ENCODE measurements around the gene LEPROT.

Gene LEPROT

DNA sequence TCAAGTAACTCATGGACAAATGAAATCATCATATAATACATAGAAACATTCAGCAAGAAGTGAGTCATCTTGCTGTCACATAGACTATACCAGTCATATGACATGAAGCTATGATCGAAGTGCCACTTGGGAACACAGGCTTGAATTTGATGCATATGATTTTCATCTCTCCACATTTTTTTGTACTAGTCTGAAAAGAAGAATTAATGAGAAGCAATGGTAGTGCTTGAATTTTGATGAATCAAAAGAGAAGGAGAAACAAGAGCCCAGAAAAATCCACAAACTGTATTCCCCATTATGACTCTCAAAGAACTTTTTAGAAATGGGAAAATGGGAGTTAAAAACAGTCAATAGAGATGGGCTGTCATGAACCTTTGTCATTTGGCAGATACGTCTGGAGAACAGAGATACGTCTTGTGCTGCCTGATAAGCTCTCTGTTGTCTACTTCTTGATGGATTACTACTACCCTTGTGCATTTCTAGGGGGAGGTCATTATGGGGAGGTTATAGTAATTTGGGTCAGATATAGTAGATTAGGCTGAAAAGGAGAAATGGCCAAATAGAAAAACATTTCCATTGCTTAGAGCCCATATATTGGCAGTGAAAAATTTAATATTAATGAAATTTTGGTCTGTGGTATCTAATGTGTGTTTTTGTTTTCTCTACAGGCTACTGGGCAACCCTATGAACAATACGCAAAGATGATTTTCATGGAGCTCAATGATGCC, 8.0 kb upstream of the LEPROT start:
- no peak for DNase-seq (ENCODE audit: low read depth in 3 of 3, low spot score in 1 of 3)

DNA sequence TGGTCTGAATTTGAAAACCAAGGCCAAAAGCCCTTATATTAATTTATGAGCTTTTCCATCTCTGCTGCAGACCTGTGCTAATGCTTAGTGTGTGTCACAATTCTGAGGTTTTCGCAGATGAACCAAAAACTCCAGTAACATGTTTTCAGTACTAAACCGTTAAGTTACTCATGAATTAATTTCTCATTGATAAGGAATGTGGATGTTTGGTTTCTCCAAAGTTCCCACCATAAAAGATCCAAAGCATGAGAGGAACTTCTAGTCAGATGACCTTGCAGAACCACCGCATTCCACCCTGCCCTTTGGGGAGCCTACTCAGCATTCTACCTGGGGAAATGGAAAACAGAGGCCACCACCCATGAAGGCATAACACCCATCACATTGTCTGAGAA, 7.5 kb upstream of the LEPROT start:
- no peak for DNase-seq (ENCODE audit: low read depth in 3 of 3, low spot score in 1 of 3)

DNA sequence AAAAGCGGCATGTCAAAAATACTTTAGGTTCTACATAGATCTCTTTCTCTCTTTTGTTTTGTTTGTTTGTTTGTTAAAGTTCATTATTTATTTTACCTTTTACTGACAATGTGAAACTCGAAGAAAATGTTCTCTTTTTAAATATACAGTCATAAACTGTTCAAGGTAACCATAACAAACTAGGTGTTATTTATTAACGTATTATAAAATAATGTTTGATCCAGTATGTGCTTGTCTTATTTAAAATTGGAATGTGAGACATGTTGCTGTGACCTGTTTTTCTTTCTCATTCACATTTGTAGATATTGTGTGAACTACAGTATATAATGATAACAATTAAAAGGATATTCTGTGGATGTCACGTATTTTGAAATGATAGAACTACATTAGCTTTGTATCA, 5.9 kb upstream of the LEPROT start:
- no peak for DNase-seq (ENCODE audit: low read depth in 3 of 3, low spot score in 1 of 3)

DNA sequence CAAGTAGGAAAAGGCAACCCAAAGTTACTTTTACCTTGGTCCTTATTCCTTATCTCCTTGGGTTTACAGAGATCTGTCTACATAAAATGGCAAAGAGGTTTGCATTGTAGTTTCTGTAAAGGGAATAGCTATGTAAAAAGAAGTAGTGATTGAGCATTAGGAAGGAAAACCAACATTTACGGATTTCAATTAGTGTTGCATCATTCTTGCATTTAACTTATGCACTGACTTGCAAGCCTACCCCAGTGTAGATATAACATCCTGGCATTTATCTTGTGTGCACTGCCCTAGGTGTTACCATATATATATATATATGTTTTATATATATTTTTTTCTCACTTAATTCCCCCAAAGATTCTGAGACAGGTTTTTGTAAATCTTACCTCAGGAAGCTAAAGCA, 3.7 kb upstream of the LEPROT start:
- no peak for DNase-seq (ENCODE audit: low read depth in 3 of 3, low spot score in 1 of 3)

DNA sequence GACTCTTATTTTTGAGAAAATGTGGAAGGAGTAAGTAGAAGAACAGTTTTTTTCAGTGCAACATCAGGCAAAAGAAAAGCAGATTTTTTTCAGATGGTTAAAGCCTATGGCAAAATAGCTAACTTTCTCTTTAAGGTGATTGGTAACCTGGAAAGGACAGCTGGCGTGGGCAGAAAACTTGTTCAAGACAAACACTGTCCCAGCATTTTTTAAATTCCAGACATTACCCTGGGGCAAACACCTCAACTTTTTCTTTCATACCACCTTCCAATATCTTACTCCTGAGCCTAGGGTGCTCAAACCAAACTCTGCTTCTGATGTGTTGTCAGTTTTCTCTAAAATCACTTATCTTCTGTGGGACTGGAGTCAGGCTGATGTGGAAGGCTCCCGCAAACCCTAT, 2.7 kb upstream of the LEPROT start:
- no peak for DNase-seq (ENCODE audit: low read depth in 3 of 3, low spot score in 1 of 3)

DNA sequence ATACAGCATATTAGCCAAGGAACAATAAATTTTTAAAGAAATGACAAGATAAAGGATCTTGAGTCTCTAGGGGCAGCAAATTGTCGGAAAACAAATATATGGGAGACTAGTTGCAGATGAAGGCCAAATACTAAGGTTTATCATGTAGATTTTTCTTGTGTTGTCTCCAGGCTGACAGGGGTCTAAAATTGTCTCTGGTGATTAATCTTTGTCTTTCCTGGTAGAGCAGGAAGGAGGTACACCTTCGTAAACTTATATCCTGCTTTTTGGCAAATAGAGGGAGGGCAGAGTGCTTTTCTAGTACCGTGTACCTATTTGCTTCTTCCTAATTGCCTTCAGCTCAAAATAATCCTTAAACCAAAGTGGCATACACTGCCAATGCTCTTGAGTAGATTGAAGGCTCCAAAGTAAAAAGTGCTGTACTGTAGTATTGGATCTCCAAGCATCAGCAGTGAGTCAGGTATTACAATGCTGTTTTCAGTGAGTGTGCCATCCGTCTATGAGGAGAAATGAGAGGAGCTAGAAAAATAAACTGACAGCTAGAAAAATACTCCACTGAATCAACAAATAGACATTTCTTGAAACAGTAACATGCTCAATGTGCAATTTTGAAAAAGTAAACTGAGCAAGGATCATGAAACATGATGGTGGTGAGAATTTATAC, 1.8 kb upstream of the LEPROT start:
- DNase-seq (ENCODE audit: low read depth in 3 of 3, low spot score in 1 of 3): no peak

DNA sequence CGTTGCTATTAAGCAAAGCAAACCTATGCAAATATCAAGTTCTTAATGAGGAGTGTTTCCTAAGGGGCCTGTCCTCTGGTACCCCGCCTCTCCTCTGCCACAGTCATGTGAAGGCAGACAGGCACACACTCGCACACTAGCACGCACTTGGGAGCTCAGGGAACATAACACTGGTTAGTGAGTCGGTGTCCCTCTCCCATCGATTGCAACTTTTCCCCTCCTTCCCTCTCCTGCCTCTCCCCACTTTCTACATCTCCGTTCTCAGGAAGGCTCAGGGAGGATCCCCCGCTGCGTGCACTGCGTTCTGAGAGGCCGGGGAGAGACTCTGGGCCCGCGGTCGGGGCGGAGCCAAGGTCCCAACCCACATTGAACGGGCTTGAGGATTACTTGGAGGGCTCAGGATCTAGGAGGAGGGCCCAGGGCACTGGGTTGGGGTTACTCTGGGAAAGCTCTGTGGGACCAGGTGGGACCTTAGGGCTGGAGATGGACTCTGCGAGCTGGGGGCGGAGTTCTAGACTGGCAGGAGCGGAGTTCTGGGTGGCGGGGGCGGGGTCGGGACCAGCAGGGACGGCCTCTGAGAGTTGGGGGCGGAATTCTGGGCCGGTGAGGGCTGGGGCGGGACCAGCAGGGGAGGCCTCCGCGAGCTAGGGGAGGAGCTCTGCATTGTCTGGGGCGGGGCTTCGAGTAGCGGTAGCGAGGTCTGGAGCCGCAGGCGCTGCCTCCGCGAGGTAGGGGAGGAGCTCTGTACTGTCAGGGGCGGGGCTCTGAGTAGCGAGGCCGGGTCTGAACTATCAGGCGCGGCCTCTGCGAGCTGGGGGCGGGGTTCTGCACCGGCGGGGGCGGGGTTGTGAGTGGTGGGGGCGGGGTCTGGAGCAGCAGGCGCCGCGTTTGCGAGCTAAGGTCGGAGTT, 533 bp upstream of the LEPROT start:
- DNase-seq (ENCODE audit: low read depth in 3 of 3, low spot score in 1 of 3): peak; percentile 96 to 98 (median 97)

DNA sequence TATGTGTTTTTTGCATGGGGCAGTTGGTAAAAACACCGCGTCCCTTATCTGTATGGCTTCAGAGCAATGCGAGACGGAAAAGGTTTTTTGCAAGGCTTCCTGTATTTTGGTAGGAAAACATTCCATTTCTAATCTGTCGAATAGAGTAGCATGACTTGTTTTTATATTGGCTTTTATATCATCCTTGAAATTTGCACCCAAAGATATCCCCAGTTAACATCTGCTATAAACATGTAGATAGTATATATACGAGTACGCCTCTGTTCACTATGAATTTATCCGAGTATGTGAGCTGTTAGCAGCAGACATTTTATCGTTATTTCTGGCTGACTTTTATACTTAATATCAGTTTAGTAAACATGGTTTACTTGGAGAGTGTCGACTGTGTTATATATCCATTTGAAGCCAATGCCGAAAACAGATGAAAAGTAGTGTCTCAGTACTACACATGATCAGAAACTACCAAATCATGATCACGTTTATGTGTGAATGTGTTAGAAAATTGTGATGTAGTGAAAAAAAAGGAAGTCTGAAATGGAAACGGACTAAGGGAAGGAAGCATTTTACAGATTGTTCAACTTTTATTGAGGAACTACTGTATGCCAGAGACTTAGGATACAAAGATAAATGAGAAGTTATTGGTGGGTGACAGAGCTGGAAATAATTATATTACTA, 1.0 kb downstream of the LEPROT start:
- DNase-seq (ENCODE audit: low read depth in 3 of 3, low spot score in 1 of 3): no peak

DNA sequence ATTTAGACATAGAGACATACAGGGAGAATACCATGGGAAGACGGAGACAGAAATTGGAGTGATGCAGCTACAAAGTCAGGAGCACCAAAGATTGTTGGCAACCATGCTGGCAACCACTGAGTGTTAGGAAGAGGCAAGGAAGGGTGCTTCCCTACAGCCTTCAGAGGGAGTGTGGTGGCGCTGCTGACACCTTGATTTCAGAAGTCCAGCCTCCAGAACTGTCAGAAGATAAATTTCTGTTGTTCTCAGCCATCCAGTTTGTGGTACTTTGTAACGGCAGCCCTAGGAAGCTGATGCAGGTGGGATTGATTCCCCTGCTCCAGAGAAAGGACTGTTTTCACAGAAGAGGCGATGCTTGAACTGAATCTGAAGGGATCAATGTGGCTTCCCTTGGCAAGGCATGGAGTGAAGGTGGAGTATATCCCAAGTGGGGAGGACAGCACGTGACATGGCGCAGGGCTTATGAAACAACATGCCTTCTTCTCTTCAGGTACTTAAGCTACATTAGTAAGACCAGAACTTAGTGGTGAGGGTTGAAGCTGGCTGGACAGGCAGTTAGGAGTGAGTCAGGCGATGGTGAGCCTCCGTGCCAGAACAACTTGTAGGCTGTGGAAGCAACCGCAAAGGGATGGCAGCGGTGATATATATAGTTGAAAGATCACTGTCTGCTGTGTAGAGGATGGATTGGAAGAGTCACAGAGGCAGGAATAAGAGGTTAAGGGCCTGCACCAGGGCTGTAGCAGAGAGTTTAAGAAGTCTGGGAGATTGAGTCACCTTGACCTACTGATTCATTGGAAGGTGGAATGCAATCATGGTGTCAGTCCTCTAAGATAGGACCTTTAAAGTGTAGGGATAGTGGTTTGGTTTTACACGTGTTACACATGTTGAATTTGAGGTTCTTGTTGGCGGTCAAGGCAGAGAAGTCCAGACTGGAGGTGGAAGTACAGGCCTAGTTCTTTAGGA, 2.1 kb downstream of the LEPROT start:
- no peak for DNase-seq (ENCODE audit: low read depth in 3 of 3, low spot score in 1 of 3)

DNA sequence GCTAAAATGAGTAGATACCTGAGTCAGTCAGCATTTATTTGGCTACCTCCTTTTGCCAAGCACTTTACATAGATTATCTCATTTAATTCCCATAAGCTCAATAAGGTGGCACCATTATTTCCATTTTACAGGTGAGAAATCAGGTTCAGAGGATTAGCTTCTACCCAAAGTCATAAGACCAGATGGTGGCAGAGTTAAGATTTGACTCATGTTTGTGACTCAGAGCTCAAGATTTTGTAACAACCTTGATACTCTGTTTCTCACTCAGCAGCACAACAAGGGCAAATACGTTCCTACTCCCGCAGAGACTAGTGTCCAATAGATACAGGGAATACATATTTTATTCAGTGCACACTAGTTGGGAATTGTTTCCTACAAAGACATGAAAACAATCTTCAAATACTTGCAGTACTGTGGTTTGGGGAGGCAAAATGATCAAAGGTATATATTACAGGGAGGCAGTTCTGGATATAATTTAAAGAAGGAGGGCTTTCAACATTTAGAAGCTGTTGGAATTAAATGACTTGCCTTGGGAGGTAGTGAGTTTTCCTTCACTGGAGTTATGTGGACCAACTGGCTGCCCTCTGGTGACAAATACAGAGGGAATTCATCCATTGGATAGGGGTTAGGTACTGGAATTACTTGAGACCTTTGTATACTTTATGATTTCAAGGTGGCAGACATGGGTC, 3.6 kb downstream of the LEPROT start:
- no peak for DNase-seq (ENCODE audit: low read depth in 3 of 3, low spot score in 1 of 3)

DNA sequence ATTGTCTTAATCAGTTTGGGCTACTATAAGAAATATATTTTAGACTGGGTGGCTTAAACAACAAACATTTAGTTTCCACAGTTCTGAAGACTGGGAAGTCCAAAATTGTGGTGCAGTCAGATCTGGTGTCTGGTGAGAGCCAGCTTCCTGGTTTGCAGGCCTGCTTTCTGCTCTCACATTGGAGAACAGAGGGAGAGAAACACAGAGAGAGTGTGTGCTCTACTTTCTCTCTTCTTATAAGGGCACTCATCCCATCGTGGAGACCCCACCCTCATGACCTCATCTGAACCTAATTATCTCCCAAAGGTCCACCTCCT, 4.1 kb downstream of the LEPROT start:
- DNase-seq (ENCODE audit: low read depth in 3 of 3, low spot score in 1 of 3): no peak

DNA sequence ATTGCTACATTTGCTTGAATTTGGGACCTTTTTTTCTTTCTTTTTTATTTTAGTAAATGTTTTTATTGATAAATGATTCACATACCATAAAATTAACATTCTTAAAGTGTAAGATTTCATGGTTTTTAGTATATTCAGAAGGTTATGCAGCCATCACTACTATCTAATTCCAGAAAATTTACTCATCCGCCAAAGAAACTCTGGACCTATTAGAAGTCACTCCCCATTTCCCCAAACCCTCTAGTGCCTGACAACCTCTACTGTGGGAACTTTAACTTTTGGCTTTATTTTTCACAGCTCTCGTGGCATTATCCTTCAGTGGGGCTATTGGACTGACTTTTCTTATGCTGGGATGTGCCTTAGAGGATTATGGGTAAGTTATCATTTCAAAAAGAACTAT, 4.5 kb downstream of the LEPROT start:
- no peak for DNase-seq (ENCODE audit: low read depth in 3 of 3, low spot score in 1 of 3)

DNA sequence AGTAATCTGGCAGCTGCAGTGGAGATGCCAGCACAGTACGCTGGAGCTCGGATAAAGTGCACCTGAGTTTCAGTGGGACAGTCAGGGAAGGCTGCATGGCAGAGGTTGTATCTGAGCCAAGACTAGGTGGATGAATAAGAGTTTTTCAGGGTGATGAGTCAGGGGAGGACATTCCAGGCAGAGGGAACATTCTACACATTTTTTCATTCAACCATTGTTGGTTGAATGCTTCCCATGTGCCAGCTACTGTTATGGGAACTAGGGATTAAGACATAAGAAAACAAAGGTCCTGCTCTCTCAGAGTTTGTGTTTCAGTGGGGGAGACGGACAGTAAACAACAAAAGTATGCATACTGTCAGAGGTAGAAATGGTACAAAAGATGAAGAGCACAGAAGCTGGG, 5.2 kb downstream of the LEPROT start:
- no peak for DNase-seq (ENCODE audit: low read depth in 3 of 3, low spot score in 1 of 3)

DNA sequence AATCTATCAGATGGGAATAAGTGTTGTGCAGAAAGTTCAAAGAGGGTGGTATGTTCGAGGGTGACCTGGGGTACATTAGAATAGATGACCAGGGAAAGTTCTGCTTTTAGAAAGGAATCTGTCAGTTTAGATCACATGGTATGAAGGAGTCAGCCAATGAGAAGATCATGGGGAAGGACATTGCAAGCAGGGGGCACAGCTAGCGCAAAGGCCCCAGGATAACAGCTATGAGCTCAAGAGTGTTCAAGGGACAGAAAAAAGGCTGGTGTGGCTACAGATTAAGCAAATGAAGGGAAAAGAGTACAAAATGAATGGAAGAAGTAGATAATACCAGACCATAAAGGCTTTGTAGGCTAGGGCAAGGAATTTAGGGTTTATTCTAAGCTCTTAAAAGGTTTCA, 8.6 kb downstream of the LEPROT start:
- no peak for DNase-seq (ENCODE audit: low read depth in 3 of 3, low spot score in 1 of 3)

DNA sequence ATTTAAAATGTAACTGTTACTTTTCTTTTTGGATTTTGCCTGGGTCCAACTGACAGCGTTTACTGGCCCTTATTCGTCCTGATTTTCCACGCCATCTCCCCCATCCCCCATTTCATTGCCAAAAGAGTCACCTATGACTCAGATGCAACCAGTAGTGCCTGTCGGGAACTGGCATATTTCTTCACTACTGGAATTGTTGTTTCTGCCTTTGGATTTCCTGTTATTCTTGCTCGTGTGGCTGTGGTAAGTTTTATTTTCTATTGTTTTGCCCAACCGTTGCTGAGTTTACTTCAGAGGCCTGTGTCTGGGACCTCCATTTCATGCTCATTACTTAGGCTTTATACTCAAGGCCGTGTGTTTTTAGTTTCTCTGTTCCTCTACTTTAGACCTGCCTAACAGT, 9.3 kb downstream of the LEPROT start:
- DNase-seq (ENCODE audit: low read depth in 3 of 3, low spot score in 1 of 3): no peak

DNA sequence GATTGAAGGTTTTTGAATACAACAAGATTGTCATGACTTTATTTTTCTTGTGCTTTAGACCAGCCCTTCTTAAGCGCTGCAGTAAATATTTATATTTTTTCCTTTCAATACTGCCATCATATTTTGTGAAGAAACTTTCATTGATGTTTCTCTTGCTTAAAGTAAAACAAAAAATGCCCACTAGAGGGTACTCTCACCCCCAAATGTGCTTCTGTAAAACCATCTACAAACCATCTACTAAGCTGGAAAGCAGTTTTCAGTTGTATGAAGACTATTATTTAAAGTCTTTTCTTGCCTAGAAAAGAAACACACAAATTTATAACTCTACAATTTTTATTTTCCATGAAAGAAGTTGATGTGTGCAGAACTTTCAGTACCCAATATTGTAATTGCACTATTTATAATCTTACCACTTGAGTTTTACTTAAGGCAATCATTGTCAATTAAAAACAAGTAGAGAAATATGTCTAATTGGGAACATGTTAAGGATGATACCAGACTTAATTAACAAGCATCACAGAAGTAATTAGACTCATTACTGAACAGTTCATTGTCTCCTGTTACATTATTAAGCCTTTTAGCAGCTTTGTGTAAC, 10.7 kb downstream of the LEPROT start:
- DNase-seq (ENCODE audit: low read depth in 3 of 3, low spot score in 1 of 3): no peak

DNA sequence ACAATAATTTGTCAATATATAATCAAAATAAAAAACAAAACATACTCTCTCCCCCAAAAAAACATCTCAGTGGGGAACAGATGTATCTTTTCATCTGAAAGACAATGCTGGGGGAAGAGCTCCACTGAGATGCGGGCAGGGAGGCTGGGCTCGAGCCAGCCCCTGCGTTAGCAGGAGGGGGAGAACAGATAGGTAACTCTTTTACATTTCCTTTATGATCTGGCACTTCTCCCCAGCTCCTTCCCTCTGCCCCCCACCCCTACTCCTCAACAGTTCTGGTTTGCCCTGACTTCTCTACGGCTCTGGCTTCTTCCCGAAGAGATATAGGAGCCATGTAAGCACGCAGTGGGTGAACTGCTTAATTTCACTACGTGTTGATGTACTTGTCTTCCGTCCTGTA, 12.4 kb downstream of the LEPROT start:
- DNase-seq (ENCODE audit: low read depth in 3 of 3, low spot score in 1 of 3): no peak

DNA sequence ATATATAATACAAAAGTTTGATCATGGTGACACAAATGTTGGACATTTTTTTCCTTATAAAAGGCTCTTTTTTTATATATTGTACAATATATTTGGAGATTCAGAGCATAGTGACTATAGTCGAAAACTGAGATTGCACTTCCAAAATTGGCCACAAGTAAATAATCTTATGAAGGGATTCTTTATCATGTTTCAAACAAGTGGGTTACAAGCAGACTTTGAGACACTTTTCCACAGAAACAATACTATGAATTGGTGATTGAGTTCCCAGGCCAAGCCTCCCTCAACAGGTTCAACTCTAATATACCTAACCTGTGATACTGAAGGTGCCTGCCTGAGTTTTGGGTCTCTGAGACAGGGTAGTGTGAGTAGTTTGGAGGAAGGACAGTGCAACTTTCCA, 13.8 kb downstream of the LEPROT start:
- DNase-seq (ENCODE audit: low read depth in 3 of 3, low spot score in 1 of 3): no peak

DNA sequence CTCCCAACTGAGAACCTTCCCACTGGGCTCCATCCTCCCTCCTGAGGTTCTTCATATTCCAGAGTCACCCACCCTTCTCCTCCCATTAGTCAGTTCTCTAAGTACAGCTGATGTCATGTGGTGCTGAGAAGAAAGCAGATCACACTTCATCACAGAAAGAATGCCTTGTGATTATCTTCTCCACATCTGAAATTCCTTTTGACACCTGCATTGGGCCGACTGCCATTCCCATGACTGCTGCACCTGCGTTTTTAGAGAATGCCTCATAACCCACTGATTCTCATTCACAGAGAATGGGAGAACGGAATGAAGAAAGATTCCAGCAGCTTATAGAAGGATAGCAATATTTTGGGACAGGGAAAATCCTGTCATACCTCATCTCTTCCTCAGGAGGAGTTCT, 14.3 kb downstream of the LEPROT start:
- DNase-seq (ENCODE audit: low read depth in 3 of 3, low spot score in 1 of 3): no peak

DNA sequence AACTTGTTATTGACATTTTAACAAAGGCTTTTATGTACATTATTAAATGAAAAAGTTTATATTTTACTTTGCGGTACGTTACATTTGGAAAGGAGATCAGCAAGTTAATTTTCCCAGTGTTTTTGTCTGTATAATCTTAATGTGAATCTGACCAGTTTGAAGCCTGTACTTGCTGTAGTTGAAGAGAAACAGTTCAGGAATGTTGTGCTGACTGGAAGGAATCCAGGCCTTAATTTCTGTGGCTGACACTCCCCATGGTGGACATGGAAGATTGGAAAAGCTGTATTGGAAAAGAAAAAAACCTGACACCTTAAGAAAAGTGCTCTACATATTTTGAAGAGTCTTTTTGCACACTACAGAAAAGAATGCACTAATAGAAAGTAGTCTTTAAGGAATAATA, 15.5 kb downstream of the LEPROT start:
- no peak for DNase-seq (ENCODE audit: low read depth in 3 of 3, low spot score in 1 of 3)
